HEK293 (cell line): ENCODE measurements around the gene CLCNKB.

Experiments used
- BCL6B ChIP-seq: fragments of 450-650 bp; formaldehyde crosslinking; IDR thresholded peaks from 2 replicates; pipeline ENCODE4 v1.5.1; 2017; ENCODE audit warnings: missing biosample characterization, missing genetic modification characterization
- EGR2 ChIP-seq: fragments of 450-650 bp; formaldehyde crosslinking; IDR thresholded peaks from 2 replicates; pipeline ENCODE4 v1.5.1; 2016; ENCODE audit warnings: low read depth, missing biosample characterization, missing genetic modification characterization
- HIC1 ChIP-seq: fragments of 450-650 bp; formaldehyde crosslinking; IDR thresholded peaks from 2 replicates; pipeline ENCODE4 v1.5.1; 2016; ENCODE audit warnings: missing biosample characterization, missing genetic modification characterization
- KLF1 ChIP-seq: fragments of 450-650 bp; formaldehyde crosslinking; IDR thresholded peaks from 2 replicates; pipeline ENCODE4 v1.5.1; 2016; ENCODE audit warnings: missing biosample characterization, missing genetic modification characterization
- TCF7L2 ChIP-seq: IDR thresholded peaks from 2 replicates; pipeline ENCODE4 v1.6.1; 2011; ENCODE audit warnings: low read depth, mild to moderate bottlenecking, inconsistent platforms, low read length, moderate library complexity, borderline replicate concordance
- ZBTB8A ChIP-seq: fragments of 450-650 bp; formaldehyde crosslinking; IDR thresholded peaks from 2 replicates; pipeline ENCODE4 v1.5.1; 2016; ENCODE audit warnings: missing biosample characterization, missing genetic modification characterization
- ZFP3 ChIP-seq: fragments of 450-650 bp; formaldehyde crosslinking; IDR thresholded peaks from 2 replicates; pipeline ENCODE4 v1.5.1; 2016; ENCODE audit warnings: low read depth, missing biosample characterization, missing genetic modification characterization
- ZFP37 ChIP-seq: fragments of 450-650 bp; formaldehyde crosslinking; IDR thresholded peaks from 2 replicates; pipeline ENCODE4 v1.5.1; 2016; ENCODE audit warnings: missing biosample characterization, missing genetic modification characterization
- ZNF114 ChIP-seq: fragments of 450-650 bp; formaldehyde crosslinking; IDR thresholded peaks from 2 replicates; pipeline ENCODE4 v1.5.0; 2017; ENCODE audit warnings: missing biosample characterization, missing genetic modification characterization
- ZNF155 ChIP-seq: fragments of 450-650 bp; formaldehyde crosslinking; IDR thresholded peaks from 2 replicates; pipeline ENCODE4 v1.5.1; 2016; ENCODE audit warnings: missing biosample characterization, missing genetic modification characterization
- ZNF18 ChIP-seq: fragments of 450-650 bp; formaldehyde crosslinking; IDR thresholded peaks from 2 replicates; pipeline ENCODE4 v1.5.1; 2016; ENCODE audit warnings: missing biosample characterization, missing genetic modification characterization
- ZNF37A ChIP-seq: fragments of 450-650 bp; IDR thresholded peaks from 2 replicates; pipeline ENCODE4 v1.5.1; 2018; ENCODE audit warnings: missing biosample characterization, missing genetic modification characterization
- ZNF394 ChIP-seq: fragments of 450-650 bp; formaldehyde crosslinking; IDR thresholded peaks from 2 replicates; pipeline ENCODE4 v1.5.1; 2016; ENCODE audit warnings: missing biosample characterization, missing genetic modification characterization, mild to moderate bottlenecking, moderate library complexity, borderline replicate concordance
- ZNF549 ChIP-seq: fragments of 450-650 bp; IDR thresholded peaks from 2 replicates; pipeline ENCODE4 v1.5.1; 2018; ENCODE audit warnings: missing biosample characterization, missing genetic modification characterization, mild to moderate bottlenecking, inconsistent platforms, moderate library complexity
- ZNF610 ChIP-seq: fragments of 450-650 bp; formaldehyde crosslinking; IDR thresholded peaks from 2 replicates; pipeline ENCODE4 v1.5.1; 2016; ENCODE audit warnings: missing biosample characterization, missing genetic modification characterization, borderline replicate concordance
- ZNF623 ChIP-seq: fragments of 450-650 bp; formaldehyde crosslinking; IDR thresholded peaks from 2 replicates; pipeline ENCODE4 v1.5.1; 2016; ENCODE audit warnings: missing biosample characterization, missing genetic modification characterization
- ZSCAN5A ChIP-seq: fragments of 450-650 bp; formaldehyde crosslinking; IDR thresholded peaks from 2 replicates; pipeline ENCODE4 v1.5.1; 2016; ENCODE audit warnings: missing biosample characterization, missing genetic modification characterization
- TF ChIP-seq, protein P1 (sequence below): fragments of 450-650 bp; formaldehyde crosslinking; IDR thresholded peaks from 2 replicates; pipeline ENCODE4 v1.5.1; 2016; ENCODE audit warnings: missing biosample characterization, missing genetic modification characterization
- TF ChIP-seq, protein P2 (sequence below): fragments of 450-650 bp; formaldehyde crosslinking; IDR thresholded peaks from 2 replicates; pipeline ENCODE4 v1.5.1; 2016; ENCODE audit warnings: missing biosample characterization, missing genetic modification characterization, borderline replicate concordance
- TF ChIP-seq, protein P3 (sequence below): fragments of 450-650 bp; formaldehyde crosslinking; IDR thresholded peaks from 2 replicates; pipeline ENCODE4 v1.5.1; 2016; ENCODE audit warnings: missing biosample characterization, missing genetic modification characterization
- TF ChIP-seq, protein P4 (sequence below): fragments of 450-650 bp; formaldehyde crosslinking; IDR thresholded peaks from 2 replicates; pipeline ENCODE4 v1.5.1; 2017; ENCODE audit warnings: missing biosample characterization, missing genetic modification characterization

The CLCNKB gene

DNA sequence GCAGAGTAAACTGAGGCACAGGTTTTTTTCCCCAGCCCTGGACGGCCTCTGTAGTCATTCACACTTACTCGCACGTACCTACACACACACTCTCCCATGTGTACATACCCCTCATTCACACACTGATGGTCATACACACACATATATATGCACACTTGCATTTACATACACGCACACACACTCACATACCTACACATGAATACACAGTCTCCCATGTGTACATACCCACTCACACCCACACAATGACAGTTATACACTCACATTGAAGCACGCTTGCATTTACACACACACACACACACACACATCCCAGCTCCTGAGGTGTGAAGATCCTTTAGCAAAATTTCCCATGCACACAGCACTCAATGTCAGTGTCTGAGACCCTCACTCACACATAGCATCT, 30.6 kb downstream of the CLCNKB start (continued):
- TF ChIP-seq ZNF18 (tag by site-specific recombination): peak; percentile 83
- TF ChIP-seq ZFP37 (tag by site-specific recombination): no peak
- no peak for TF ChIP-seq ZBTB8A (tag by site-specific recombination)
- TF ChIP-seq ZNF623 (tag by site-specific recombination): no peak
- TF ChIP-seq, protein P1, sequence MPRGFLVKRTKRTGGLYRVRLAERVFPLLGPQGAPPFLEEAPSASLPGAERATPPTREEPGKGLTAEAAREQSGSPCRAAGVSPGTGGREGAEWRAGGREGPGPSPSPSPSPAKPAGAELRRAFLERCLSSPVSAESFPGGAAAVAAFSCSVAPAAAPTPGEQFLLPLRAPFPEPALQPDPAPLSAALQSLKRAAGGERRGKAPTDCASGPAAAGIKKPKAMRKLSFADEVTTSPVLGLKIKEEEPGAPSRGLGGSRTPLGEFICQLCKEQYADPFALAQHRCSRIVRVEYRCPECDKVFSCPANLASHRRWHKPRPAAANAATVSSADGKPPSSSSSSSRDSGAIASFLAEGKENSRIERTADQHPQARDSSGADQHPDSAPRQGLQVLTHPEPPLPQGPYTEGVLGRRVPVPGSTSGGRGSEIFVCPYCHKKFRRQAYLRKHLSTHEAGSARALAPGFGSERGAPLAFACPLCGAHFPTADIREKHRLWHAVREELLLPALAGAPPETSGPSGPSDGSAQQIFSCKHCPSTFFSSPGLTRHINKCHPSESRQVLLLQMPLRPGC (tag by site-specific recombination): peak; percentile 67
- no peak for TF ChIP-seq ZNF37A (tag by site-specific recombination)
- no peak for TF ChIP-seq ZNF394
- TF ChIP-seq, protein P2, sequence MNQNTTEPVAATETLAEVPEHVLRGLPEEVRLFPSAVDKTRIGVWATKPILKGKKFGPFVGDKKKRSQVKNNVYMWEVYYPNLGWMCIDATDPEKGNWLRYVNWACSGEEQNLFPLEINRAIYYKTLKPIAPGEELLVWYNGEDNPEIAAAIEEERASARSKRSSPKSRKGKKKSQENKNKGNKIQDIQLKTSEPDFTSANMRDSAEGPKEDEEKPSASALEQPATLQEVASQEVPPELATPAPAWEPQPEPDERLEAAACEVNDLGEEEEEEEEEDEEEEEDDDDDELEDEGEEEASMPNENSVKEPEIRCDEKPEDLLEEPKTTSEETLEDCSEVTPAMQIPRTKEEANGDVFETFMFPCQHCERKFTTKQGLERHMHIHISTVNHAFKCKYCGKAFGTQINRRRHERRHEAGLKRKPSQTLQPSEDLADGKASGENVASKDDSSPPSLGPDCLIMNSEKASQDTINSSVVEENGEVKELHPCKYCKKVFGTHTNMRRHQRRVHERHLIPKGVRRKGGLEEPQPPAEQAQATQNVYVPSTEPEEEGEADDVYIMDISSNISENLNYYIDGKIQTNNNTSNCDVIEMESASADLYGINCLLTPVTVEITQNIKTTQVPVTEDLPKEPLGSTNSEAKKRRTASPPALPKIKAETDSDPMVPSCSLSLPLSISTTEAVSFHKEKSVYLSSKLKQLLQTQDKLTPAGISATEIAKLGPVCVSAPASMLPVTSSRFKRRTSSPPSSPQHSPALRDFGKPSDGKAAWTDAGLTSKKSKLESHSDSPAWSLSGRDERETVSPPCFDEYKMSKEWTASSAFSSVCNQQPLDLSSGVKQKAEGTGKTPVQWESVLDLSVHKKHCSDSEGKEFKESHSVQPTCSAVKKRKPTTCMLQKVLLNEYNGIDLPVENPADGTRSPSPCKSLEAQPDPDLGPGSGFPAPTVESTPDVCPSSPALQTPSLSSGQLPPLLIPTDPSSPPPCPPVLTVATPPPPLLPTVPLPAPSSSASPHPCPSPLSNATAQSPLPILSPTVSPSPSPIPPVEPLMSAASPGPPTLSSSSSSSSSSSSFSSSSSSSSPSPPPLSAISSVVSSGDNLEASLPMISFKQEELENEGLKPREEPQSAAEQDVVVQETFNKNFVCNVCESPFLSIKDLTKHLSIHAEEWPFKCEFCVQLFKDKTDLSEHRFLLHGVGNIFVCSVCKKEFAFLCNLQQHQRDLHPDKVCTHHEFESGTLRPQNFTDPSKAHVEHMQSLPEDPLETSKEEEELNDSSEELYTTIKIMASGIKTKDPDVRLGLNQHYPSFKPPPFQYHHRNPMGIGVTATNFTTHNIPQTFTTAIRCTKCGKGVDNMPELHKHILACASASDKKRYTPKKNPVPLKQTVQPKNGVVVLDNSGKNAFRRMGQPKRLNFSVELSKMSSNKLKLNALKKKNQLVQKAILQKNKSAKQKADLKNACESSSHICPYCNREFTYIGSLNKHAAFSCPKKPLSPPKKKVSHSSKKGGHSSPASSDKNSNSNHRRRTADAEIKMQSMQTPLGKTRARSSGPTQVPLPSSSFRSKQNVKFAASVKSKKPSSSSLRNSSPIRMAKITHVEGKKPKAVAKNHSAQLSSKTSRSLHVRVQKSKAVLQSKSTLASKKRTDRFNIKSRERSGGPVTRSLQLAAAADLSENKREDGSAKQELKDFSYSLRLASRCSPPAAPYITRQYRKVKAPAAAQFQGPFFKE: no peak
- no peak for TF ChIP-seq BCL6B (tag by site-specific recombination)
- no peak for TF ChIP-seq ZNF549 (tag by site-specific recombination)
- peak; percentile 86 for TF ChIP-seq EGR2 (tag by site-specific recombination)
- TF ChIP-seq ZSCAN5A: no peak
- TF ChIP-seq ZNF114 (tag by site-specific recombination): no peak
- TF ChIP-seq ZNF155 (tag by site-specific recombination): no peak
- no peak for TF ChIP-seq TCF7L2
- TF ChIP-seq HIC1: peak; percentile 29; the same call in 1 of the 2 replicates
- TF ChIP-seq, protein P3, sequence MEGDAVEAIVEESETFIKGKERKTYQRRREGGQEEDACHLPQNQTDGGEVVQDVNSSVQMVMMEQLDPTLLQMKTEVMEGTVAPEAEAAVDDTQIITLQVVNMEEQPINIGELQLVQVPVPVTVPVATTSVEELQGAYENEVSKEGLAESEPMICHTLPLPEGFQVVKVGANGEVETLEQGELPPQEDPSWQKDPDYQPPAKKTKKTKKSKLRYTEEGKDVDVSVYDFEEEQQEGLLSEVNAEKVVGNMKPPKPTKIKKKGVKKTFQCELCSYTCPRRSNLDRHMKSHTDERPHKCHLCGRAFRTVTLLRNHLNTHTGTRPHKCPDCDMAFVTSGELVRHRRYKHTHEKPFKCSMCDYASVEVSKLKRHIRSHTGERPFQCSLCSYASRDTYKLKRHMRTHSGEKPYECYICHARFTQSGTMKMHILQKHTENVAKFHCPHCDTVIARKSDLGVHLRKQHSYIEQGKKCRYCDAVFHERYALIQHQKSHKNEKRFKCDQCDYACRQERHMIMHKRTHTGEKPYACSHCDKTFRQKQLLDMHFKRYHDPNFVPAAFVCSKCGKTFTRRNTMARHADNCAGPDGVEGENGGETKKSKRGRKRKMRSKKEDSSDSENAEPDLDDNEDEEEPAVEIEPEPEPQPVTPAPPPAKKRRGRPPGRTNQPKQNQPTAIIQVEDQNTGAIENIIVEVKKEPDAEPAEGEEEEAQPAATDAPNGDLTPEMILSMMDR (tag by site-specific recombination): no peak
- no peak for TF ChIP-seq ZNF610 (tag by site-specific recombination)
- TF ChIP-seq, protein P4, sequence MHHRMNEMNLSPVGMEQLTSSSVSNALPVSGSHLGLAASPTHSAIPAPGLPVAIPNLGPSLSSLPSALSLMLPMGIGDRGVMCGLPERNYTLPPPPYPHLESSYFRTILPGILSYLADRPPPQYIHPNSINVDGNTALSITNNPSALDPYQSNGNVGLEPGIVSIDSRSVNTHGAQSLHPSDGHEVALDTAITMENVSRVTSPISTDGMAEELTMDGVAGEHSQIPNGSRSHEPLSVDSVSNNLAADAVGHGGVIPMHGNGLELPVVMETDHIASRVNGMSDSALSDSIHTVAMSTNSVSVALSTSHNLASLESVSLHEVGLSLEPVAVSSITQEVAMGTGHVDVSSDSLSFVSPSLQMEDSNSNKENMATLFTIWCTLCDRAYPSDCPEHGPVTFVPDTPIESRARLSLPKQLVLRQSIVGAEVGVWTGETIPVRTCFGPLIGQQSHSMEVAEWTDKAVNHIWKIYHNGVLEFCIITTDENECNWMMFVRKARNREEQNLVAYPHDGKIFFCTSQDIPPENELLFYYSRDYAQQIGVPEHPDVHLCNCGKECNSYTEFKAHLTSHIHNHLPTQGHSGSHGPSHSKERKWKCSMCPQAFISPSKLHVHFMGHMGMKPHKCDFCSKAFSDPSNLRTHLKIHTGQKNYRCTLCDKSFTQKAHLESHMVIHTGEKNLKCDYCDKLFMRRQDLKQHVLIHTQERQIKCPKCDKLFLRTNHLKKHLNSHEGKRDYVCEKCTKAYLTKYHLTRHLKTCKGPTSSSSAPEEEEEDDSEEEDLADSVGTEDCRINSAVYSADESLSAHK: no peak
- TF ChIP-seq ZFP3 (tag by site-specific recombination): no peak
- TF ChIP-seq KLF1: no peak
